ENCODE data around the gene MEIS2.

Gene MEIS2

GRCh38 chr15:37097144-37097919, 3.0 kb downstream of the MEIS2 start:
- H3K4me3 ChIP-seq (ENCODE audit: low read length): peak overlapping the region; percentile 70; the same call in 1 of the 2 replicates

GRCh38 chr15:37096558-37097143, 3.7 kb downstream of the MEIS2 start:
- H3K4me3 ChIP-seq (ENCODE audit: low read length): peak overlapping the region; percentile 19; the same call in 1 of the 2 replicates
- no peak for TF ChIP-seq ZNF274 (IDR thresholded peaks at IDR 0.05; ENCODE audit: low read depth, low read length)

More at GRCh38 chr15:37097144-37097919, 3.0 kb downstream of the MEIS2 start:
- no peak for TF ChIP-seq ZNF274 (IDR thresholded peaks at IDR 0.05; ENCODE audit: low read depth, low read length)

GRCh38 chr15:37095770-37096557, 4.4 kb downstream of the MEIS2 start:
- no peak overlapping the region for H3K4me3 ChIP-seq (ENCODE audit: low read length)
- TF ChIP-seq ZNF274 (IDR thresholded peaks at IDR 0.05; ENCODE audit: low read depth, low read length): no peak

- TF ChIP-seq ZNF274 (IDR thresholded peaks at IDR 0.05; ENCODE audit: low read depth, low read length): no peak
- H3K4me3 ChIP-seq (ENCODE audit: low read length): no peak overlapping the region
These were observed 5.2 kb downstream of the MEIS2 start for GRCh38 chr15:37094915-37095711.

GRCh38 chr15:37094333-37094914, 5.9 kb downstream of the MEIS2 start:
- TF ChIP-seq ZNF274 (IDR thresholded peaks at IDR 0.05; ENCODE audit: low read depth, low read length): no peak
- H3K4me3 ChIP-seq (ENCODE audit: low read length): no peak overlapping the region

- no peak overlapping the region for H3K4me3 ChIP-seq (ENCODE audit: low read length)
These were observed 6.6 kb downstream of the MEIS2 start for GRCh38 chr15:37093480-37094332.

GRCh38 chr15:37090543-37091175, 9.7 kb downstream of the MEIS2 start:
- no peak overlapping the region for H3K4me3 ChIP-seq (ENCODE audit: low read length)
- TF ChIP-seq ZNF274 (IDR thresholded peaks at IDR 0.05; ENCODE audit: low read depth, low read length): no peak

More at GRCh38 chr15:37093480-37094332, 6.6 kb downstream of the MEIS2 start:
- no peak for TF ChIP-seq ZNF274 (IDR thresholded peaks at IDR 0.05; ENCODE audit: low read depth, low read length)

- TF ChIP-seq ZNF274 (IDR thresholded peaks at IDR 0.05; ENCODE audit: low read depth, low read length): no peak
- no peak overlapping the region for H3K4me3 ChIP-seq (ENCODE audit: low read length)
These were observed 11.9 kb downstream of the MEIS2 start for GRCh38 chr15:37088436-37088835.

GRCh38 chr15:37087131-37087588, 13.2 kb downstream of the MEIS2 start:
- no peak overlapping the region for H3K4me3 ChIP-seq (ENCODE audit: low read length)
- no peak for TF ChIP-seq ZNF274 (IDR thresholded peaks at IDR 0.05; ENCODE audit: low read depth, low read length)

GRCh38 chr15:37086521-37086920, 13.8 kb downstream of the MEIS2 start:
- no peak overlapping the region for H3K4me3 ChIP-seq (ENCODE audit: low read length)
- TF ChIP-seq ZNF274 (IDR thresholded peaks at IDR 0.05; ENCODE audit: low read depth, low read length): no peak

- no peak overlapping the region for H3K4me3 ChIP-seq (ENCODE audit: low read length)
- TF ChIP-seq ZNF274 (IDR thresholded peaks at IDR 0.05; ENCODE audit: low read depth, low read length): no peak
These were observed 14.2 kb downstream of the MEIS2 start for GRCh38 chr15:37086120-37086519.

- TF ChIP-seq ZNF274 (IDR thresholded peaks at IDR 0.05; ENCODE audit: low read depth, low read length): no peak
- H3K4me3 ChIP-seq (ENCODE audit: low read length): no peak overlapping the region
These were observed 15.7 kb downstream of the MEIS2 start for GRCh38 chr15:37084602-37085001.

Measured in GM08714 (cell line).